NT2/D1 (cell line): Measurements from ENCODE around the gene ALDH7A1.

Experiments
- DNase-seq: peaks from one replicate; pipeline ENCODE4 v3.0.0-alpha.2; 2011; ENCODE audit warnings: low read depth, low spot score
- H3K27me3 ChIP-seq: 2 replicates; pipeline ENCODE4 v1.6.0; 2011; ENCODE audit warnings: mild to moderate bottlenecking; ENCODE audit not compliant: insufficient read length, insufficient read depth
- H3K36me3 ChIP-seq: 2 replicates; pipeline ENCODE4 v1.6.1; 2011; ENCODE audit warnings: mild to moderate bottlenecking, low read length, mixed read lengths; ENCODE audit not compliant: insufficient read depth, insufficient read length
- H3K4me1 ChIP-seq: 2 replicates; pipeline ENCODE4 v1.5.1; 2011; ENCODE audit not compliant: insufficient read depth, insufficient read length
- H3K4me3 ChIP-seq: 2 replicates; pipeline ENCODE4 v1.5.1; 2011; ENCODE audit warnings: low read depth; ENCODE audit not compliant: insufficient read length
- H3K9ac ChIP-seq: 2 replicates; pipeline ENCODE4 v1.6.0; 2011; ENCODE audit warnings: low read depth; ENCODE audit not compliant: insufficient read length
- H3K9me3 ChIP-seq: 2 replicates; pipeline ENCODE4 v1.5.1; 2011; ENCODE audit warnings: mild to moderate bottlenecking, low read length; ENCODE audit not compliant: insufficient read depth
- SUZ12 ChIP-seq: IDR thresholded peaks from 2 replicates; pipeline ENCODE4 v1.6.1; 2011; ENCODE audit not compliant: insufficient read length, insufficient read depth; ENCODE audit errors: extremely low read depth
- YY1 ChIP-seq: IDR thresholded peaks from 2 replicates; pipeline ENCODE4 v1.6.1; 2011; ENCODE audit not compliant: insufficient read length, insufficient read depth
- ZNF274 ChIP-seq: IDR thresholded peaks from 2 replicates; pipeline ENCODE4 v1.6.1; 2011; ENCODE audit warnings: mild to moderate bottlenecking, low read depth, low read length

ALDH7A1 gene

DNA sequence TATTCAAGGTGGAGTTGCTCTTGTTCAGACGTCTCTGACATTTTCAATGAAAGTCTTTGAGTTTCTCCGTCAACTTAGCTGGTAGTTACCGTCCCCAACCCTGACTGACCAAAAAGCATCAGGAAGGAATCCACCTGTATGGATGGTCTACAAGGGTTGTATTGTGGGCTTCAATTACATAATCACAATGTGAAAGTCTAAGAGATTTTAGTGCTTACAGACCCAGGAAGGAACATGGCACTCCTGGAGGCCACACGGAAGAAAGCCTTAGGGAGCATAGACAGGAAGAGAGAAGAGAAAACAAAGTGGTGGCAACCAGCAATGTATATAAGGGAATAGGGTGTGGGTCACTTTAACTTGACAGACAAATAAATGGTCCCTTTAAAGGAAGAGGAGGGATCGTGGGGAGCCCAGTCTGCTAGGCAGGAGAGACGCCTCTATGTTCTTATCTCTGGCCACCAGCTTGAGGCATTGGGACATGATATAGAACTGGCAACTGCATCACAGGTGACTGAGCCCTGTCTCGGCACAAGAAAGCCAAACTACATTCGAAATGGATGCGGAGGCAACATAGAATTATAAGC is 80.4 kb downstream of the ALDH7A1 start:
- no peaks in the 10 kb centered on the region for H3K36me3 ChIP-seq
- H3K4me3 ChIP-seq: no peak overlapping the region
- no peak overlapping the region for H3K9ac ChIP-seq
- DNase-seq: no peak
- TF ChIP-seq SUZ12 (no peak), ZNF274 (no peak), YY1 (no peak)
- H3K4me1 ChIP-seq: no peaks in the 10 kb centered on the region
- H3K27me3 ChIP-seq: no peaks in the 10 kb centered on the region
- H3K9me3 ChIP-seq: no peaks in the 10 kb centered on the region

DNA sequence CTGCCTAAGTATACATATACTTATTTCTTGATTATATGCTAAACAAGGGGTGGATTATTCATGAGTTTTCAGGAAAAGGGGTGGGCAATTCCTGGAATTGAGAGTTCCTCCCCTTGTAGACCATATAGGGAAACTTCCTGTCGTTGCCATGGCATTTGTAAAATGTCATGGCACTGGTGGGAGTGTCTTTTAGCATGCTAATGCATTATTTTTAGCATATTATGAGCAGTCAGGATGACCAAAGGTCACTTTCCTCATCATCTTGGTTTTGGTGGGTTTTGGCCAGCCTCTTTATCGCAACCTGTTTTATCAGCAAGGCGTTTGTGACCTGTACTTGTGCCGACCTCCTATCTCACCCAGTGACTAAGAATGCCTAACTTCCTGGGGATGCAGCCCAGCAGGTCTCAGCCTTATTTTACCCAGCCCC is 80.9 kb downstream of the ALDH7A1 start:
- no peaks in the 10 kb centered on the region for H3K4me1 ChIP-seq
- H3K9ac ChIP-seq: no peak overlapping the region
- TF ChIP-seq ZNF274: no peak
- TF ChIP-seq YY1: no peak
- no peak for TF ChIP-seq SUZ12
- no peaks in the 10 kb centered on the region for H3K9me3 ChIP-seq
- H3K36me3 ChIP-seq: no peaks in the 10 kb centered on the region
- no peak overlapping the region for H3K4me3 ChIP-seq
- H3K27me3 ChIP-seq: no peaks in the 10 kb centered on the region
- no peak for DNase-seq

DNA sequence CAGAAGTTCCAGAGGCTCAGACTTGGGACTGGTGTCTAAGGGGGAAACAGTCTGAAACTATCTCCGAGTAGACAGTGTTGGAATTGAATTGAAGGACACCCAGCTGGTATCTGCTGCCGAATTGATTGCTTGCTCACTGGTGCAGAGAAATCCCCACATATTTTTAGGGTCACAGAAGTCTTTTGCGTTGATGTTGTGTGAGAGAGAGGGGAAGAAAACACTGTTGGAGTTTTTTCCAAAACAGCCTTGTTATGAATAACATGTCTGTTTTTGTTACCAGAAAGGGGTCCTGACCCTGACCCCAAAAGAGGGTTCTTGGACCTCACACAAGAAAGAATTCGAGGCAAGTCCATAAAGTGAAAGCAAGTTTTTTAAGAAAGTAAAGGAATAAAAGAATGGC is 81.3 kb downstream of the ALDH7A1 start:
- H3K4me1 ChIP-seq: no peaks in the 10 kb centered on the region
- TF ChIP-seq ZNF274: no peak
- TF ChIP-seq SUZ12: no peak
- no peak for TF ChIP-seq YY1
- no peaks in the 10 kb centered on the region for H3K9me3 ChIP-seq
- no peaks in the 10 kb centered on the region for H3K36me3 ChIP-seq
- no peak for DNase-seq
- no peak overlapping the region for H3K9ac ChIP-seq
- H3K4me3 ChIP-seq: no peak overlapping the region
- H3K27me3 ChIP-seq: no peaks in the 10 kb centered on the region

DNA sequence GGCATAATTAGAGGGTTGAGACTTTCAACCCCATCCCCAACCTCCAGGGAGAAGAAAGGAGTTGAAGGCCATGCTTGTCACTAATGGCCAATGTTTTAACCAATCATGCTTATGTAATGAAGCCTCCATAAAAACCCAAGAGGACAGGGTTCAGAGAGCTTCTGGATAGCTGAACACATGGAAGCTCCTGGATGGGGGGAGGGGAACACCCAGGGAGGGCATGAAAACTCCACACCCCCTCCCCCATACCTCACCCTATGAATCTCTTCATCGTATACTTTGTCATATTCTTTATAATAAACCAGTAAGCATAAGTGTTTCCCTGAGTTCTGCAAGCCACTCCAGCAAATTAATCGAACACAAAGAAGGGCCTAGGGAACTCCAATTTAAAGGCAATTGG is 81.7 kb downstream of the ALDH7A1 start:
- H3K36me3 ChIP-seq: no peaks in the 10 kb centered on the region
- no peaks in the 10 kb centered on the region for H3K9me3 ChIP-seq
- H3K4me1 ChIP-seq: no peaks in the 10 kb centered on the region
- DNase-seq: no peak
- no peaks in the 10 kb centered on the region for H3K27me3 ChIP-seq
- no peak overlapping the region for H3K9ac ChIP-seq
- TF ChIP-seq ZNF274 (no peak), YY1 (no peak), SUZ12 (no peak)
- no peak overlapping the region for H3K4me3 ChIP-seq

DNA sequence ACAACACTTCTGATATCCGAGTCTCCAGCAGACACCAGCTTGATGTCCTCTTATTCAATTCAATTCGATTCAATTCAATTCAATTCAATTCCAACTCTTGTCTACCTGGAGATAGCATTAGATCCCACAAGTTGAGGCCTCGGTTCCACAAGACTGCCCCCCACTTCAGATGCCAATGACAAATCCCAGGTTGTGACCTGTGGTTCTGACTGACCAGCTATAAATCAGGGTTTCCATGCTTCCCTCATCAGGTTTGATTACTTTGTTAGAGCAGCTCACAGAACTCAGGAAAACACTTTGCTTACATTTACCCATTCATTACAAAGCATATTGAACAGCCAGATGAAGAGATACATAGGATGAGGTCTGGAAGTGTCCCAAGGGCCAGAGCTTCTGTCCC is 82.6 kb downstream of the ALDH7A1 start:
- no peaks in the 10 kb centered on the region for H3K36me3 ChIP-seq
- H3K9ac ChIP-seq: no peak overlapping the region
- TF ChIP-seq YY1 (no peak), ZNF274 (no peak), SUZ12 (no peak)
- DNase-seq: no peak
- no peak overlapping the region for H3K4me3 ChIP-seq
- no peaks in the 10 kb centered on the region for H3K4me1 ChIP-seq
- no peaks in the 10 kb centered on the region for H3K27me3 ChIP-seq
- no peaks in the 10 kb centered on the region for H3K9me3 ChIP-seq

DNA sequence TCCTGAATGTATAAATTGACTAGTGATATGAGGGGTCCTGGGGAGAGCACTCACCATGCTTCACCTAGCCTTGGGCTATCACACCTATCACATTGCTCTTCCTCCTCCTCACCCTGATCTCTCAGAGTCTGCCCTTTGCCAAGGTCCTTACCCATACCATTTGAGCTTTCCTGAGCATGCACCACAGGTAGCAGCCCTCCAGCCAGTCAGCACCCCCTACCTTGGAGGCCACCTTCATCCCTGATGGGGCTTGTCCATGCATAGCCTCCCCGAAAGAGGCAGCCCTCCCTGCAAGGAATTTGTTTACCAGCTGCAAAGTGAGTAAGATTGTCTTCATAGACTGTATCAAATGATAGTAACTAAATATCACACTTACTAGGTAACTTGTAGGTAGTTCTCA is 83.1 kb downstream of the ALDH7A1 start:
- no peak overlapping the region for H3K9ac ChIP-seq
- H3K27me3 ChIP-seq: no peaks in the 10 kb centered on the region
- H3K36me3 ChIP-seq: no peaks in the 10 kb centered on the region
- H3K4me1 ChIP-seq: no peaks in the 10 kb centered on the region
- DNase-seq: no peak
- no peak overlapping the region for H3K4me3 ChIP-seq
- TF ChIP-seq ZNF274 (no peak), SUZ12 (no peak), YY1 (no peak)
- no peaks in the 10 kb centered on the region for H3K9me3 ChIP-seq

DNA sequence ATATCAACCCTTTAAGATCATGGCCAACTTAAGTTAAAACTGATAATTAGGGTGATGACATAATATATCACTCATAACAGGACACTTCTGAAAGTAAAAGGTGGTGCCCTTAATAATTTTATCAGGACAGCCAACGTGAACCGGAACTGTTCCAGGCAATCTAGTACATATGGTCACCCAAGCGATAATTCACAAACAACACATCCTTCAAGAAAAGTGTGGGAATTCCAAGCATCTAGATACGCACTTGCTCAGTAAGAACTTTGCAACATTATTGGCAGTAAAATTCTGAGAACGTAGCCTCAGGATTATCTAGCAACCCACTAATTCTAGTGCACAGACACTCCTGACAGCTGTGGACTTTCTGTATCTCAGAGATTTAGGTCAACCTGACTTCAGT is 85.7 kb downstream of the ALDH7A1 start:
- Histone ChIP-seq H3K4me1 (no peaks in the 10 kb centered on the region), H3K36me3 (no peaks in the 10 kb centered on the region), H3K4me3 (no peak overlapping the region), H3K9ac (no peak overlapping the region), H3K27me3 (no peaks in the 10 kb centered on the region), H3K9me3 (no peaks in the 10 kb centered on the region)
- TF ChIP-seq YY1 (no peak), SUZ12 (no peak), ZNF274 (no peak)
- no peak for DNase-seq
